Heart left ventricle (tissue), 16 donors: ENCODE measurements around the gene CRIM1. TPM values are rescaled to one million over a fixed set of nuclear protein-coding genes. Genes with fewer than 3 reads are reported as not detected.
A peak's percentile ranks its signal among the peaks of the same experiment; 100 is the strongest.

Source experiments
- ATAC-seq, 4 donors: fragments of 200-7000 bp; cut with Tn5 transposase; one replicate each; pipeline ENCODE4 v1.9.1; 2020 to 2022; ENCODE audit warnings: moderate library complexity in 4 of 4, mild to moderate bottlenecking in 3 of 4, moderate number of reproducible peaks in 1 of 4
- DNase-seq, 5 donors: peaks; one replicate each; pipeline ENCODE4 v3.0.0-alpha.2; 2020
- H3K27ac ChIP-seq, 12 donors: fragments of 200-600 bp; sonication (generic) in 4 of 12; one replicate each; pipeline versions ENCODE4 v1.5.0 to v1.8.0; 2016 to 2022; ENCODE audit warnings: mild to moderate bottlenecking in 2 of 12
- H3K27me3 ChIP-seq, 9 donors: fragments of 200-600 bp; sonication (generic) in 2 of 9; one replicate each; pipeline versions ENCODE4 v1.5.1 to v1.8.0; 2016 to 2022; ENCODE audit warnings: mild to moderate bottlenecking in 3 of 9
- H3K36me3 ChIP-seq, 9 donors: fragments of 200-600 bp; sonication (generic) in 2 of 9; one replicate each; pipeline versions ENCODE4 v1.5.0 to v1.8.0; 2018 to 2022; ENCODE audit warnings: mild to moderate bottlenecking in 2 of 9
- H3K4me1 ChIP-seq, 12 donors: fragments of 200-600 bp; sonication (generic) in 4 of 12; one replicate each; pipeline versions ENCODE4 v1.5.0 to v1.8.0; 2016 to 2022; ENCODE audit warnings: mild to moderate bottlenecking in 3 of 12
- H3K4me3 ChIP-seq, 12 donors: fragments of 200-600 bp; sonication (generic) in 4 of 12; one replicate each; pipeline versions ENCODE4 v1.5.0 to v1.8.0; 2017 to 2022; ENCODE audit warnings: mild to moderate bottlenecking in 9 of 12, moderate library complexity in 4 of 12
- H3K9me3 ChIP-seq, 12 donors: fragments of 200-600 bp; sonication (generic) in 4 of 12; one replicate each; pipeline versions ENCODE4 v1.5.0 to v1.8.0; 2016 to 2022; ENCODE audit warnings: mild to moderate bottlenecking in 1 of 12
- POLR2A ChIP-seq, 2 donors: fragments of 450-650 bp; IDR thresholded peaks; one replicate each; pipeline ENCODE4 v1.6.1; 2017; ENCODE audit warnings: antibody characterized with exemption in 2 of 2, mild to moderate bottlenecking in 2 of 2, moderate library complexity in 2 of 2
- WGBS, 4 donors: extraction: QIAGEN DNeasy Blood & Tissue Kit in 2 of 4; methylation state at CpG; one replicate each; pipeline versions ENCODE4 v1.1.5 to v1.1.7; 2013 to 2018; 5-methylcytosine and 5-hydroxymethylcytosine counted together
- intact Hi-C, 10 donors: fragments of 100-400 bp; cut with DNase I; formaldehyde crosslinking; loops; one replicate each; pipeline versions ENCODE4 v1.11.1 to v1.14.2; 2022
- polyA plus RNA-seq, 2 donors: library from polyadenylated mRNA; stranded (reverse); fragments of 200-250 nt; gene quantifications; one replicate each; pipeline ENCODE4 v1.2.3, GENCODE V29; 2013
- total RNA-seq, 9 donors: library from RNA; depleted of rRNA in 2 of 9; stranded (reverse); fragments of >200 nt in 2 of 9; fragmentation: NEBNext Ultra II Directional in 3 of 9; extraction: Animal tissue kit (Norgen Biotek cat#: 25700) in 3 of 9; gene quantifications; one replicate each; pipeline versions ENCODE4 v1.1.0 to v1.2.4, GENCODE V29; 2016 to 2023
- TF ChIP-seq, protein P1 (sequence below), 12 donors: fragments of 200-600 bp; sonication (generic) in 4 of 12; IDR thresholded peaks; one replicate each; pipeline versions ENCODE4 v1.5.0 to v1.8.0; 2018 to 2022; ENCODE audit warnings: antibody characterized with exemption in 12 of 12, mild to moderate bottlenecking in 5 of 12
- donor health status: ischemic (EF 13 %, LVEDD 7.1; RV severe dilation, severe dysfunction).
- donor health status: healthy with polysubstance abuse.
- donor health status: DM: no; HTN: yes; CAD: no.
- donor health status: DM: no; HTN: no; CAD: no.
- donor health status: ischemic (EF 25% LVEDD 6.9; RV normal size, moderate dysfunction).
- donor health status: ischemic (EF 25% LVEDD 5.7; RV mildly dilated, moderate dysfunction).
- donor health status: healthy.
- donor health status: DM: yes; HTN: yes; CAD: no.
- donor health status: ischemic (EF 35%, LVEDD 5.7; RV mildly dilated, moderate dysfunction).
- donor health status: nonischemic (EF 11% LVEDD 7.7; RV severe dilation, severe dysfunction).
- donor health status: DM: yes; HTN: yes; CAD: no.
- donor health status: PGD.
- donor health status: ischemic (EF 29% LVEDD 5.4; RV normal size, mild dysfunction).
- donor health status: nonischemic (EF 23%, LVEDD 6.1; RV moderate dilation, normal function).

The CRIM1 gene
- total and polyA plus RNA-seq, 11 donors: 14.7 to 120 (median 81.8) TPM

DNA sequence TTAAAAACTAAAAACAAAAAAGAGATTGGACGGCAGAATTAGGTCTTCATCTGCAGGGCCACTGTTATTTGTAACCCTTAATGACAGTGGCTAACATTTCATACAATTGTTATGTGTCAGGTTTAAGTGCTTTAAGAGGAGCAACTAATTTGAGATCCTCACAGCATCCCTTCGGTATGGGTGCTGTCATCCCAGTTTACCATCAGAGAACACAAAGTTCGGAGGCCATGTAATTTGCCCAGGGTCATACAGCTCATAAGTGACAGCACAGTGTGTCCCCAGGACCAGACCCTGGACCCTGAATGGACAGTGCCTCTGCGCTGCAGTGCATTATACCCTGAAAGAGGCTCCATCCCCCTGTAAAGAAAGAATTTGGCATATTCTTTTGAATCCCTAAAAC is 127.7 kb downstream of the CRIM1 start:
- intact Hi-C loops: no loop called here

DNA sequence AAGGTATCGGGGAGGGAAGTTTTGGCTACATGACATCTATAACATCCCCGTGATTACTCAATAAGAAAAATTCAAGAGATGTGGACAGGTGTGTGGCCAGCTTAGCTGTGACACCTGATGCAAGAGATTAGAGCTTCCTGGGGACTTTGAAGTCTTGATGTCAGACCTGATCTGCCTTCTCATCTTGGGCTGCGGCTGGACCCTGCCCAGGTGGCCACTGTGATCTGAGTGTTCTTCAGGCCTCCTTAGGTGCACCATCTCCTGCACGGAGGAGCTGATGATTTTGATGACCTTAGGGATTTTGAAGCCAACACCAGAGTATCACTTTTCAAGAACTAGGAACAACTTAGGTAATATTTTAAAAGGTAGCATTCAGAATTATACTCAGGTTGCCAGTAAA is 128.9 kb downstream of the CRIM1 start:
- Histone ChIP-seq H3K4me1 (peaks cover 10 to 62% (median 34%) of the 10 kb centered on the region in 12 donors), H3K36me3 (peaks cover 0 to 51% (median 33%) of the 10 kb centered on the region in 9 donors), H3K27me3 (no peaks in the 10 kb centered on the region), H3K9me3 (no peaks in the 10 kb centered on the region), H3K27ac (peak overlapping the region in 10 of 12 donors; percentile 18 to 81 (median 70)), H3K4me3 (no peak overlapping the region)
- DNase-seq (no peak), ATAC-seq (no peak)
- intact Hi-C loops: no loop called here
- 91 to 98% (median 95%) methylated on average over 4 of the region's 4 CpGs for WGBS, 4 donors
- TF ChIP-seq POLR2A (IDR thresholded peaks at IDR 0.05): no peak
- TF ChIP-seq, protein P1, sequence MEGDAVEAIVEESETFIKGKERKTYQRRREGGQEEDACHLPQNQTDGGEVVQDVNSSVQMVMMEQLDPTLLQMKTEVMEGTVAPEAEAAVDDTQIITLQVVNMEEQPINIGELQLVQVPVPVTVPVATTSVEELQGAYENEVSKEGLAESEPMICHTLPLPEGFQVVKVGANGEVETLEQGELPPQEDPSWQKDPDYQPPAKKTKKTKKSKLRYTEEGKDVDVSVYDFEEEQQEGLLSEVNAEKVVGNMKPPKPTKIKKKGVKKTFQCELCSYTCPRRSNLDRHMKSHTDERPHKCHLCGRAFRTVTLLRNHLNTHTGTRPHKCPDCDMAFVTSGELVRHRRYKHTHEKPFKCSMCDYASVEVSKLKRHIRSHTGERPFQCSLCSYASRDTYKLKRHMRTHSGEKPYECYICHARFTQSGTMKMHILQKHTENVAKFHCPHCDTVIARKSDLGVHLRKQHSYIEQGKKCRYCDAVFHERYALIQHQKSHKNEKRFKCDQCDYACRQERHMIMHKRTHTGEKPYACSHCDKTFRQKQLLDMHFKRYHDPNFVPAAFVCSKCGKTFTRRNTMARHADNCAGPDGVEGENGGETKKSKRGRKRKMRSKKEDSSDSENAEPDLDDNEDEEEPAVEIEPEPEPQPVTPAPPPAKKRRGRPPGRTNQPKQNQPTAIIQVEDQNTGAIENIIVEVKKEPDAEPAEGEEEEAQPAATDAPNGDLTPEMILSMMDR (IDR thresholded peaks at IDR 0.05): no peak

More for the DNA sequence above, 127.7 kb downstream of the CRIM1 start:
- ATAC-seq (peak; percentile 63 to 79 (median 72)), DNase-seq (no peak)
- TF ChIP-seq POLR2A (IDR thresholded peaks at IDR 0.05): no peak
- TF ChIP-seq, protein P1 (IDR thresholded peaks at IDR 0.05): no peak
- Histone ChIP-seq H3K4me1 (peaks cover 10 to 63% (median 42%) of the 10 kb centered on the region in 12 donors), H3K36me3 (peaks cover 0 to 60% (median 42%) of the 10 kb centered on the region in 9 donors), H3K9me3 (no peaks in the 10 kb centered on the region), H3K27ac (peak overlapping the region in 8 of 12 donors; percentile 16 to 80 (median 56)), H3K27me3 (no peaks in the 10 kb centered on the region), H3K4me3 (no peak overlapping the region)
- WGBS, 4 donors: 64 to 73% (median 69%) methylated on average over 4 of the region's 4 CpGs

DNA sequence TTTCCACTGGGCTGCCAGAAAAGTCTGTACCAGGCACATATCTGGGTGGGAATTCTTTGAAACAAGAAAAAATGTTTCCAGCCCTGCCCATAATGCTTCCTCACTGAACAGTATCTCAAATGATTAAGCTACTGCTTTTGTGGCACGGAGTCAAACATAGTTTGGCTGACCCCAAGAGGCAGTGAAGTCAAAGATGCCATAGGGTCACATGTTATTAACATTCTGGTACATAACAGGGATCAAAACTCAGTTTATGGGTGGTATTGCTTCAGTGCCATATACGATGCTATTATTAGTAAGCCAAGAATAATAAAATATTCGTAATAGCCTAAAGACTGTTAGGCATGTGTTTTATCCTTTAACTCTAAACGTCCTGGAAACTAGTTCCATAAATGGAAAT is 129.9 kb downstream of the CRIM1 start:
- DNase-seq: no peak
- Histone ChIP-seq H3K36me3 (peaks cover 0 to 40% (median 23%) of the 10 kb centered on the region in 9 donors), H3K4me3 (no peak overlapping the region), H3K27me3 (no peaks in the 10 kb centered on the region), H3K9me3 (no peaks in the 10 kb centered on the region), H3K4me1 (peaks cover 10 to 67% (median 34%) of the 10 kb centered on the region in 12 donors), H3K27ac (peak overlapping the region in 11 of 12 donors; percentile 18 to 81 (median 67))
- TF ChIP-seq, protein P1 (IDR thresholded peaks at IDR 0.05): no peak
- no peak for TF ChIP-seq POLR2A (IDR thresholded peaks at IDR 0.05)
- intact Hi-C loops: loop anchor here in 1 of 10 donors (5.0 kb wide), 1 partner anchor 33 kb away; no protein-coding TSS in a partner anchor
- WGBS, 4 donors: 10 to 26% (median 14%) methylated on average over 4 of the region's 4 CpGs
- peak in 3 of 4 donors; percentile 47 to 59 (median 56) for ATAC-seq

DNA sequence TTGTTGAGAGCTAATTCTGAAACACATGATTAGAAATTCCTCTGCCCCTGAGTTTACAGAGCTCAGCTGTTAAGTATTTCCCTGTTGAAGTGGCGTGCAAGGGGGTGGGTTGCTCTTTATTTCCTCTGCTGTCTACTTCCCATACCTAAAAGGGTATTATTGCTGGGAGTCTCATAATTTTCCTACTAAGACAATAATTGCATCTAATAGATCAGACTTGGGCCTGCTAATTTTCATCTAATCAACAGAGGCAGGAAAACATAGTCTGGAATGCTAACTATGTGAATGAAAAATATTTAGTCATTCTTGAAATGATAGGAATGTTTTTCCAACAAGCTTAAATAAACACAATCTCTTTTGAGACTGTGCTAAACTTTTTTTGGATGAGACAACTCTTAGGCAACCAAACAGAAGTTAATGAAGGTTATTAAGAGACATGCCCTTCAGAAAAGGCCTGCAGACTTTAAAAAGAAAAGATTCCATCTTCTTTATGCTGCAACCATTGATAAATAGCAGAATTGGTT is 131.0 kb downstream of the CRIM1 start:
- Histone ChIP-seq H3K27me3 (no peaks in the 10 kb centered on the region), H3K4me3 (no peak overlapping the region), H3K27ac (peak overlapping the region; percentile 37 to 81 (median 62)), H3K4me1 (peaks cover 10 to 67% (median 34%) of the 10 kb centered on the region in 12 donors), H3K9me3 (no peaks in the 10 kb centered on the region), H3K36me3 (peaks cover 0 to 29% (median 12%) of the 10 kb centered on the region in 9 donors)
- WGBS, 4 donors: 29 to 56% (median 44%) methylated on average over 1 of the region's 1 CpG
- intact Hi-C loops: loop anchor here in 1 of 10 donors (5.0 kb wide), 1 partner anchor 34 kb away; no protein-coding TSS in a partner anchor
- DNase-seq (no peak), ATAC-seq (peak in 2 of 4 donors; percentile 36 to 52)
- TF ChIP-seq, protein P1 (IDR thresholded peaks at IDR 0.05): no peak
- no peak for TF ChIP-seq POLR2A (IDR thresholded peaks at IDR 0.05)
